Upper lobe of left lung (tissue), 6 donors: ENCODE results near the gene OR2W1. TPM values are rescaled to one million over a fixed set of nuclear protein-coding genes. Genes with fewer than 3 reads are reported as not detected.

Experiments
- ATAC-seq, 2 donors: fragments of 200-7000 bp; cut with Tn5 transposase; one replicate each; pipeline ENCODE4 v1.9.1; 2022; ENCODE audit warnings: mild to moderate bottlenecking in 2 of 2, moderate library complexity in 2 of 2; ENCODE audit not compliant: low FRiP score in 2 of 2
- DNase-seq, 2 donors: peaks; one replicate each; pipeline ENCODE4 v3.0.0-alpha.2; 2019 to 2020
- H3K27ac ChIP-seq, 4 donors: fragments of 200-600 bp; sonication (generic); one replicate each; pipeline ENCODE4 v1.5.1; 2016 to 2019
- H3K27me3 ChIP-seq, 4 donors: fragments of 200-600 bp; sonication (generic); one replicate each; pipeline ENCODE4 v1.5.1; 2017 to 2019
- H3K36me3 ChIP-seq, 4 donors: fragments of 200-600 bp; sonication (generic); one replicate each; pipeline ENCODE4 v1.5.1; 2016 to 2019
- H3K4me1 ChIP-seq, 4 donors: fragments of 200-600 bp; sonication (generic); one replicate each; pipeline ENCODE4 v1.5.1; 2018 to 2019
- H3K4me3 ChIP-seq, 4 donors: fragments of 200-600 bp; sonication (generic); one replicate each; pipeline ENCODE4 v1.5.1; 2017 to 2019; ENCODE audit warnings: mild to moderate bottlenecking in 2 of 4, moderate library complexity in 1 of 4
- H3K9me3 ChIP-seq, 4 donors: fragments of 200-600 bp; sonication (generic); one replicate each; pipeline ENCODE4 v1.5.1; 2018 to 2019
- CTCF ChIP-seq, 6 experiments: fragments of 450-650 bp in 4 of 6; fragments of 200-600 bp in 2 of 6; sonication (generic) in 2 of 6; IDR thresholded peaks; one replicate each; pipeline ENCODE4 v1.5.1; 2016 to 2019; ENCODE audit warnings: antibody characterized with exemption in 6 of 6
- EP300 ChIP-seq, 4 donors: sonication (generic); formaldehyde crosslinking; IDR thresholded peaks; one replicate each; pipeline ENCODE4 v1.5.1; 2017; ENCODE audit warnings: antibody characterized with exemption in 4 of 4, control low read depth in 2 of 4
- POLR2A ChIP-seq, 4 donors: fragments of 450-650 bp; IDR thresholded peaks; one replicate each; pipeline ENCODE4 v1.5.1; 2016 to 2017; ENCODE audit warnings: antibody characterized with exemption in 4 of 4, mild to moderate bottlenecking in 2 of 4
- POLR2AphosphoS5 ChIP-seq, 2 donors: sonication (generic); formaldehyde crosslinking; IDR thresholded peaks; one replicate each; pipeline ENCODE4 v1.5.1; 2017; ENCODE audit warnings: antibody characterized with exemption in 2 of 2
- WGBS, 2 donors: methylation state at CpG; one replicate each; pipeline ENCODE4 v1.1.5; 2017 to 2018; 5-methylcytosine and 5-hydroxymethylcytosine counted together
- total RNA-seq, 6 donors: library from RNA; depleted of rRNA in 4 of 6; stranded (reverse); fragments of >200 nt in 4 of 6; gene quantifications; one replicate each; pipeline versions ENCODE4 v1.1.0 to v1.2.1, GENCODE V29; 2016 to 2021
- donor health status: DM: no; HTN: no; CAD: no; lungs with moderate emphysema.
- donor health status: DM: no; HTN: yes; CAD: no; lungs with severe emphysema.

Gene OR2W1
- total RNA-seq = not detected

GRCh38 chr6:29045075-29045474 is at the start of gene OR2W1:
Gene OR2W1, minus strand, starts transcription at chr6:29045175. Its CDS starts 0 bp downstream, at chr6:29045175.
- Histone ChIP-seq H3K9me3 (no peaks in the 10 kb centered on the region), H3K27me3 (no peaks in the 10 kb centered on the region), H3K27ac (no peak within 1 kb of the TSS), H3K4me3 (no peak within 1 kb of the TSS), H3K4me1 (no peaks in the 10 kb centered on the region), H3K36me3 (no peaks in the 10 kb centered on the region)
- TF ChIP-seq EP300 (IDR thresholded peaks at IDR 0.05) = no peak
- TF ChIP-seq POLR2A (IDR thresholded peaks at IDR 0.05) = no peak
- no peak for TF ChIP-seq POLR2AphosphoS5 (IDR thresholded peaks at IDR 0.05)
- no peak for TF ChIP-seq CTCF (IDR thresholded peaks at IDR 0.05)
- WGBS, 2 donors = 76% methylated on average over 1 of the region's 1 CpG
- no peak for DNase-seq
- ATAC-seq = no peak

GRCh38 chr6:29092957-29093356 is 48.0 kb upstream of the OR2W1 start:
- ATAC-seq (no peak), DNase-seq (no peak)
- 87 to 90% methylated on average over 3 of the region's 3 CpGs for WGBS, 2 donors
- Histone ChIP-seq H3K9me3 (no peaks in the 10 kb centered on the region), H3K27ac (no peak overlapping the region), H3K4me3 (no peak overlapping the region), H3K4me1 (no peaks in the 10 kb centered on the region), H3K27me3 (no peaks in the 10 kb centered on the region), H3K36me3 (no peaks in the 10 kb centered on the region)
- TF ChIP-seq POLR2AphosphoS5 (IDR thresholded peaks at IDR 0.05) = no peak
- no peak for TF ChIP-seq EP300 (IDR thresholded peaks at IDR 0.05)
- no peak for TF ChIP-seq CTCF (IDR thresholded peaks at IDR 0.05)
- no peak for TF ChIP-seq POLR2A (IDR thresholded peaks at IDR 0.05)

- DNase-seq (no peak), ATAC-seq (no peak)
- no peaks in the 10 kb centered on the region for H3K9me3 ChIP-seq
- H3K4me3 ChIP-seq = no peak within 1 kb of the TSS
- no peaks in the 10 kb centered on the region for H3K4me1 ChIP-seq
- no peak within 1 kb of the TSS for H3K27ac ChIP-seq
- TF ChIP-seq CTCF (IDR thresholded peaks at IDR 0.05) = no peak
- TF ChIP-seq POLR2AphosphoS5 (IDR thresholded peaks at IDR 0.05) = no peak
- TF ChIP-seq EP300 (IDR thresholded peaks at IDR 0.05) = no peak
- TF ChIP-seq POLR2A (IDR thresholded peaks at IDR 0.05) = no peak
- no peaks in the 10 kb centered on the region for H3K36me3 ChIP-seq
- no peaks in the 10 kb centered on the region for H3K27me3 ChIP-seq
- 86 to 94% methylated on average over 1 of the region's 1 CpG for WGBS, 2 donors
These were observed 42.2 kb upstream of the OR2W1 start, which contains the start of gene OR2B3 for GRCh38 chr6:29087213-29087612. Gene OR2B3, minus strand, starts transcription at chr6:29087313. Its CDS starts 65 bp downstream, at chr6:29087248.

GRCh38 chr6:29082457-29082856 is 37.5 kb upstream of the OR2W1 start:
- H3K9me3 ChIP-seq = no peaks in the 10 kb centered on the region
- no peak for TF ChIP-seq EP300 (IDR thresholded peaks at IDR 0.05)
- no peak for TF ChIP-seq POLR2A (IDR thresholded peaks at IDR 0.05)
- no peak for TF ChIP-seq POLR2AphosphoS5 (IDR thresholded peaks at IDR 0.05)
- no peak for TF ChIP-seq CTCF (IDR thresholded peaks at IDR 0.05)
- DNase-seq (peak in 1 of 2 donors; percentile 6), ATAC-seq (no peak)
- WGBS, 2 donors = 89 to 92% methylated on average over 8 to 15 of the region's 15 CpGs
- H3K27me3 ChIP-seq = no peaks in the 10 kb centered on the region
- H3K36me3 ChIP-seq = no peaks in the 10 kb centered on the region
- no peak overlapping the region for H3K27ac ChIP-seq
- no peaks in the 10 kb centered on the region for H3K4me1 ChIP-seq
- H3K4me3 ChIP-seq = no peak overlapping the region

GRCh38 chr6:29081312-29081711 is 36.3 kb upstream of the OR2W1 start:
- H3K36me3 ChIP-seq = no peaks in the 10 kb centered on the region
- DNase-seq = no peak
- H3K4me1 ChIP-seq = no peaks in the 10 kb centered on the region
- no peak overlapping the region for H3K27ac ChIP-seq
- no peaks in the 10 kb centered on the region for H3K9me3 ChIP-seq
- no peaks in the 10 kb centered on the region for H3K27me3 ChIP-seq
- no peak for TF ChIP-seq POLR2A (IDR thresholded peaks at IDR 0.05)
- TF ChIP-seq CTCF (IDR thresholded peaks at IDR 0.05) = no peak
- TF ChIP-seq POLR2AphosphoS5 (IDR thresholded peaks at IDR 0.05) = no peak
- no peak for TF ChIP-seq EP300 (IDR thresholded peaks at IDR 0.05)
- H3K4me3 ChIP-seq = no peak overlapping the region
- ATAC-seq = no peak
